ENCODE measurements around the gene C9orf78.
"Not testable (repeated sequence)": the region's sequence is repeated elsewhere in the genome, so short reads cannot be mapped to it uniquely, and the experiment has no call there.

The C9orf78 gene

GRCh38 chr9:129801504-129801903 is 33.6 kb downstream of the C9orf78 start:
- DNase-seq (ENCODE audit: insufficient read length, low spot score) (no peak), FAIRE-seq (no peak)
- TF ChIP-seq POLR2A (IDR thresholded peaks at IDR 0.05; ENCODE audit: low read depth, low read length) = no peak

GRCh38 chr9:129798973-129799372 is 36.1 kb downstream of the C9orf78 start:
- FAIRE-seq = no peak

GRCh38 chr9:129796029-129796428 is 39.0 kb downstream of the C9orf78 start:
- not testable (repeated sequence) for FAIRE-seq; DNase-seq (ENCODE audit: insufficient read length, low spot score)

More at GRCh38 chr9:129798973-129799372, 36.1 kb downstream of the C9orf78 start:
- DNase-seq (ENCODE audit: insufficient read length, low spot score) = no peak
- TF ChIP-seq POLR2A (IDR thresholded peaks at IDR 0.05; ENCODE audit: low read depth, low read length) = no peak

DNA sequence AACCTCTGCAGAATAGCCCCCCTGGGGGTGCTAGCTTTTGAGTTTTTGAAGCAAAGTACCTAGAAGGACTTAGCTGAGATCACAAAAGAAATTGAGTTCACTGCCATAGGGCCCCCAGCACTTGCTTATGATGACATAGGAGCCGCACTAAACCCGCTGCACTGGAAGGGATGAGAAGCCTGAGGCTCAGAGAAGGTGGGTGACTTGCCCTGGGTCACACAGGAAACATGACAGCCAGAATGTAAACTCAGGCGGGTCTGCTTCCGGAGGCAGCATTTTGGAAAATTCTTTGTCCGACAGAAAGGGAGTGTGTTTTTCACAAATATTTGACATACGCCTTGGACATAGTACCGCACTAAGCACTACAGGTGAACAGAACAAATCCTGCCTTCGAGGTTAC is 40.5 kb downstream of the C9orf78 start:
- DNase-seq (ENCODE audit: insufficient read length, low spot score) = no peak
- FAIRE-seq = no peak
- no peak for TF ChIP-seq POLR2A (IDR thresholded peaks at IDR 0.05; ENCODE audit: low read depth, low read length)

- DNase-seq (ENCODE audit: insufficient read length, low spot score) (no peak), FAIRE-seq (no peak)
- no peak for TF ChIP-seq POLR2A (IDR thresholded peaks at IDR 0.05; ENCODE audit: low read depth, low read length)
These were observed 48.6 kb downstream of the C9orf78 start for GRCh38 chr9:129786481-129786880.

DNA sequence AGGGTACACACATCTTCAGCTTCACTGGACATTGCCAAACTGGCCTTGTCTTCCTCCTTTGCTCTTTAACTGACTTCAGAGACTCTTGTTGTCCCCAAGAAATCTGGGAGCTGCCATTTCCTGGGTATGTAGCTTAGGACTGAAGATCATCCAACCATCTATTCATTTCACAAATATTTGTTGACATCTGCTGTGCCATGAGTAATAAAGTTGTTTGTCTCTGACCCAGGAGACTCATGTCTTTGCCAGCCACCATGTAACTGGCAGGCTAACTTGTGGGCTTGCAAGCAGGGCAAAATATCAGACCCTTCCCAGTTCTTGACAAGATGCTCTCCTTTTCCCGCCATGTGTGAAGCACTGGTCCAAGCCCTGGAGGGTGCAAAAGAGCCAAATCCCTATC is 49.2 kb downstream of the C9orf78 start:
- FAIRE-seq (no peak), DNase-seq (ENCODE audit: insufficient read length, low spot score) (no peak)
- TF ChIP-seq POLR2A (IDR thresholded peaks at IDR 0.05; ENCODE audit: low read depth, low read length) = no peak

- FAIRE-seq; DNase-seq (ENCODE audit: insufficient read length, low spot score): not testable (repeated sequence)
These were observed 50.1 kb downstream of the C9orf78 start for GRCh38 chr9:129784970-129785369.

DNA sequence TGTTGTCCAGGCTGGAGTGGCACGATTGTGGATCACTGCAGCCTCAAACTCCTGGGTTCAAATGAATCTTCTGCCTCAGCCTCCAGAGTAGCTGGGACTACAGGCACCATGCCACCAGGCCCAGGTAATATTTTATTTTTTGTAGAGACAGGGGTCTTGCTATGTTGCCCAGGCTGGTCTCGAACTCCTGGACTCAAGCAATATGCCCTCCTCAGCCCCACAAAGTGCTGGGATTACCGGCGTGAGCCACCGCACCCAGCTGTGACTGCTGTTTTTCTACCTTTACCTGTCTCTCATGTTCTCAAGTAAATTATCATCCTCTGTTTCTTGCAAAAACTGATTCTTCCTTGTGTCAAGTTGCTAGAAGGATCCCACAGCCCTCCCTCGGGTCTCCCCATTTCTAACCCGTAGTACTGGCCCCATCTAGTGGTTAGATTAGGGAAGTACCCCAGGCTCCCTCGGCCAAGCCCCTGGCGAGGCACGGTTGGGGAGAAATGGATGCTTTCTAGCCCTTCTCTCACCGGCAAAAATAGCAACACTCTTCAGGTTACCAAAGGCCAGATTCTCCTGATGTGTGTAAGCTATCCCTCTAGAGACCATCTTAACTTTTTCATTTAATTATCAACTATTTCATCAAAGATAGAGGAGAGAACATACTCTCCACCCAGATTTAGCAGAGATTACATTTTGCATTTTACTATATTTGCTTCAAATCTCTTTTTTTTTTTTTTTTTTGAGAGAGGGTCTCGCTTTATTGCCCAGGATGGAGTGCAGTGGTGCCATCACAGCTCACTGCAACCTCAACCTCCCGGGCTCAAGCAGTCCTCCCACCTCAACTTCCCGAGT is 51.3 kb downstream of the C9orf78 start:
- DNase-seq (ENCODE audit: insufficient read length, low spot score) = peak; percentile 46
- no peak for TF ChIP-seq POLR2A (IDR thresholded peaks at IDR 0.05; ENCODE audit: low read depth, low read length)
- FAIRE-seq = peak; percentile 86

DNA sequence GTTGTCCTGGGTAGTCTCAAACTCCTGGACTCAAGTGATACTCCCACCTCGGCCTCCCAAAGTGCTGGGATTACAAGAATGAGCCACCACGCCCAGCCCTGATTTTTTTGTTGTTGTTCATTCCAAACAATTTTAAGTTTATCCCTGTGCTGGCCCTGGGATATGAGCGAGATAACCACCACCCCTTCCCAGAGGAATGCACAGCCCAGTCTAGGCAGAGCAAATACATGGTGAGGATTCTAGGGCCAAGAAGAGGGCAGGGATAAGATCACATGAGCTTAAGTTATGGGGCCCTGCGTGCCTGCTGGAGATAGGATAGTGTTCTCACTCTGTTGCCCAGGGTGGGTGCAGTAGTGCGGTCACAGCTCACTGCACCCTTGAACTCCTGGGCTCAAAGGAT is 53.1 kb downstream of the C9orf78 start:
- DNase-seq (ENCODE audit: insufficient read length, low spot score) (no peak), FAIRE-seq (no peak)
- no peak for TF ChIP-seq POLR2A (IDR thresholded peaks at IDR 0.05; ENCODE audit: low read depth, low read length)

- FAIRE-seq = no peak
- TF ChIP-seq POLR2A (IDR thresholded peaks at IDR 0.05; ENCODE audit: low read depth, low read length) = no peak
- DNase-seq (ENCODE audit: insufficient read length, low spot score) = no peak
These were observed 53.9 kb downstream of the C9orf78 start for GRCh38 chr9:129781131-129781530.

- FAIRE-seq = no peak
These were observed 55.4 kb downstream of the C9orf78 start for GRCh38 chr9:129779560-129780190.

DNA sequence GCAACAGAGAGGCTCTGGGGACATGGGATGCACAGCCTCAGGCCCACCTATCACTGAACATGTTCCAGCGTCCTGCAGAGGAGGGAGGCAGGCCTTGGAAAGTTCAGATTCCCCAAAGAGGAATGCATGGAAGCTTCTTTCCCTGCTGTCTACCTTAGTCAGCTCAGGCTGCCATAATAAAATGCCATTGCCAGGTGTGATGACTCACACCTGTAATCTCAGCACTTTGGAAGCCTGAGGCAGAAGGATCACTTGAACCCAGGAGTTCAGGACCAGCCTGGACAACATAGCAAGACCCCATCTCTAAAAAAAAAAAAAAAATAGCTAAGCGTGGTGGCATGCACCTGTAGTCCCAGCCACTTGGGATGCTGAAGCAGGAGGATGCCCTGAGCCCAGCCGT is 56.6 kb downstream of the C9orf78 start:
- no peak for TF ChIP-seq POLR2A (IDR thresholded peaks at IDR 0.05; ENCODE audit: low read depth, low read length)
- no peak for DNase-seq (ENCODE audit: insufficient read length, low spot score)
- FAIRE-seq = no peak

More at GRCh38 chr9:129779560-129780190, 55.4 kb downstream of the C9orf78 start:
- no peak for DNase-seq (ENCODE audit: insufficient read length, low spot score)
- no peak for TF ChIP-seq POLR2A (IDR thresholded peaks at IDR 0.05; ENCODE audit: low read depth, low read length)

GRCh38 chr9:129777769-129778130 is 57.3 kb downstream of the C9orf78 start:
- TF ChIP-seq POLR2A (IDR thresholded peaks at IDR 0.05; ENCODE audit: low read depth, low read length) = no peak

More at GRCh38 chr9:129777769-129778130, 57.3 kb downstream of the C9orf78 start:
- FAIRE-seq = no peak
- DNase-seq (ENCODE audit: insufficient read length, low spot score) = no peak

Measured in H54 (cell line).